Upper lobe of right lung (tissue), 1 donor: ENCODE results near the gene PDK2. TPM values are rescaled to one million over a fixed set of nuclear protein-coding genes. Genes with fewer than 3 reads are reported as not detected.

Experiments
- ATAC-seq: fragments of 200-7000 bp; cut with Tn5 transposase; one replicate; pipeline ENCODE4 v1.9.1; 2020; ENCODE audit warnings: mild to moderate bottlenecking, moderate library complexity
- DNase-seq: peaks from one replicate; pipeline ENCODE4 v3.0.0-alpha.2; 2020
- H3K27ac ChIP-seq: fragments of 200-600 bp; one replicate; pipeline ENCODE4 v1.8.0; 2022
- H3K27me3 ChIP-seq: fragments of 200-600 bp; one replicate; pipeline ENCODE4 v1.8.0; 2022; ENCODE audit warnings: mild to moderate bottlenecking
- H3K36me3 ChIP-seq: fragments of 200-600 bp; one replicate; pipeline ENCODE4 v1.8.0; 2022
- H3K4me1 ChIP-seq: fragments of 200-600 bp; one replicate; pipeline ENCODE4 v1.8.0; 2022
- H3K4me3 ChIP-seq: fragments of 200-600 bp; one replicate; pipeline ENCODE4 v1.8.0; 2022; ENCODE audit warnings: mild to moderate bottlenecking
- H3K9me3 ChIP-seq: fragments of 200-600 bp; one replicate; pipeline ENCODE4 v1.8.0; 2022
- CTCF ChIP-seq: fragments of 200-600 bp; IDR thresholded peaks from one replicate; pipeline ENCODE4 v1.8.0; 2022; ENCODE audit warnings: antibody characterized with exemption
- intact Hi-C: fragments of 100-400 bp; cut with DNase I; formaldehyde crosslinking; loops from one replicate; pipeline ENCODE4 v1.11.0; 2022
- total RNA-seq: library from RNA; stranded (reverse); fragmentation: NEBNext Ultra II Directional; extraction: Animal tissue kit (Norgen Biotek cat#: 25700); gene quantifications from one replicate; pipeline ENCODE4 v1.2.1, GENCODE V29; 2021
- donor health status: DM: no; HTN: yes; CAD: no; lungs with severe emphysema.

The PDK2 gene
- total RNA-seq, 1 donor from 2014 or later: 30.2 TPM

- intact Hi-C loops: no loop called here
Observed at GRCh38 chr17:50146230-50146926, 51.2 kb downstream of the PDK2 start.

GRCh38 chr17:50146927-50147665, 51.9 kb downstream of the PDK2 start:
- Histone ChIP-seq H3K4me3 (peak overlapping the region; percentile 84), H3K36me3 (peaks cover 33% of the 10 kb centered on the region), H3K4me1 (peaks cover 41% of the 10 kb centered on the region), H3K9me3 (no peaks in the 10 kb centered on the region), H3K27ac (peak overlapping the region; percentile 82), H3K27me3 (no peaks in the 10 kb centered on the region)
- DNase-seq (no peak), ATAC-seq (no peak)
- intact Hi-C loops: no loop called here
- TF ChIP-seq CTCF: no peak

More at GRCh38 chr17:50146230-50146926, 51.2 kb downstream of the PDK2 start:
- DNase-seq (no peak), ATAC-seq (no peak)
- Histone ChIP-seq H3K9me3 (no peaks in the 10 kb centered on the region), H3K4me3 (peak overlapping the region; percentile 84), H3K4me1 (peaks cover 40% of the 10 kb centered on the region), H3K36me3 (peaks cover 40% of the 10 kb centered on the region), H3K27ac (peak overlapping the region; percentile 82), H3K27me3 (no peaks in the 10 kb centered on the region)
- no peak for TF ChIP-seq CTCF

GRCh38 chr17:50147841-50148225, 52.7 kb downstream of the PDK2 start:
- Histone ChIP-seq H3K27ac (peak overlapping the region; percentile 82), H3K27me3 (no peaks in the 10 kb centered on the region), H3K9me3 (no peaks in the 10 kb centered on the region), H3K4me1 (peaks cover 43% of the 10 kb centered on the region), H3K36me3 (peaks cover 25% of the 10 kb centered on the region), H3K4me3 (peak overlapping the region; percentile 84)
- DNase-seq (no peak), ATAC-seq (no peak)
- no peak for TF ChIP-seq CTCF
- intact Hi-C loops: no loop called here

GRCh38 chr17:50148226-50149090, 53.3 kb downstream of the PDK2 start:
- DNase-seq (peak; percentile 84), ATAC-seq (peak; percentile 38)
- peak overlapping the region; percentile 82 for H3K27ac ChIP-seq
- H3K9me3 ChIP-seq: no peaks in the 10 kb centered on the region
- H3K27me3 ChIP-seq: no peaks in the 10 kb centered on the region
- H3K4me3 ChIP-seq: peak overlapping the region; percentile 84
- H3K4me1 ChIP-seq: peaks cover 40% of the 10 kb centered on the region
- no peak for TF ChIP-seq CTCF
- intact Hi-C loops: no loop called here
- peaks cover 19% of the 10 kb centered on the region for H3K36me3 ChIP-seq

GRCh38 chr17:50149091-50149416, 53.9 kb downstream of the PDK2 start:
- Histone ChIP-seq H3K4me3 (peak overlapping the region; percentile 84), H3K4me1 (peaks cover 42% of the 10 kb centered on the region), H3K27ac (peak overlapping the region; percentile 82), H3K27me3 (no peaks in the 10 kb centered on the region), H3K36me3 (peaks cover 13% of the 10 kb centered on the region), H3K9me3 (no peaks in the 10 kb centered on the region)
- ATAC-seq: no peak
- no peak for TF ChIP-seq CTCF
- intact Hi-C loops: no loop called here
- DNase-seq: no peak
